Measurements from ENCODE around the gene RIOK3.
A peak's percentile ranks its signal among the peaks of the same experiment; 100 is the strongest.
"Not testable (repeated sequence)": the region's sequence is repeated elsewhere in the genome, so short reads cannot be mapped to it uniquely, and the experiment has no call there.

The RIOK3 gene

GRCh38 chr18:23452728-23453679 is at the start of gene RIOK3:
Gene RIOK3, plus strand, starts transcription at chr18:23453287. Its CDS starts 153 bp downstream, at chr18:23453440.
- no peak for TF ChIP-seq ZNF274 (IDR thresholded peaks at IDR 0.05; ENCODE audit: low read depth, low read length)
- H3K4me3 ChIP-seq (ENCODE audit: low read length), result peak within 1 kb of the TSS; percentile 78

GRCh38 chr18:23403310-23403709 is 49.8 kb upstream of the RIOK3 start:
- no peak overlapping the region for H3K4me3 ChIP-seq (ENCODE audit: low read length)
- TF ChIP-seq ZNF274 (IDR thresholded peaks at IDR 0.05; ENCODE audit: low read depth, low read length), result no peak

- TF ChIP-seq ZNF274 (IDR thresholded peaks at IDR 0.05; ENCODE audit: low read depth, low read length), result no peak
Observed at GRCh38 chr18:23405636-23406035, 47.5 kb upstream of the RIOK3 start.

GRCh38 chr18:23406271-23406787 is 46.8 kb upstream of the RIOK3 start:
- TF ChIP-seq ZNF274 (IDR thresholded peaks at IDR 0.05; ENCODE audit: low read depth, low read length), result no peak
- H3K4me3 ChIP-seq (ENCODE audit: low read length), result no peak overlapping the region

More at GRCh38 chr18:23405636-23406035, 47.5 kb upstream of the RIOK3 start:
- no peak overlapping the region for H3K4me3 ChIP-seq (ENCODE audit: low read length)

- no peak for TF ChIP-seq ZNF274 (IDR thresholded peaks at IDR 0.05; ENCODE audit: low read depth, low read length)
Observed at GRCh38 chr18:23412351-23412964, 40.6 kb upstream of the RIOK3 start.

GRCh38 chr18:23415515-23415914 is 37.6 kb upstream of the RIOK3 start:
- H3K4me3 ChIP-seq (ENCODE audit: low read length), result no peak overlapping the region
- no peak for TF ChIP-seq ZNF274 (IDR thresholded peaks at IDR 0.05; ENCODE audit: low read depth, low read length)

More at GRCh38 chr18:23412351-23412964, 40.6 kb upstream of the RIOK3 start:
- no peak overlapping the region for H3K4me3 ChIP-seq (ENCODE audit: low read length)

- no peak for TF ChIP-seq ZNF274 (IDR thresholded peaks at IDR 0.05; ENCODE audit: low read depth, low read length)
- no peak overlapping the region for H3K4me3 ChIP-seq (ENCODE audit: low read length)
Observed at GRCh38 chr18:23416298-23416697, 36.8 kb upstream of the RIOK3 start.

- TF ChIP-seq ZNF274 (IDR thresholded peaks at IDR 0.05; ENCODE audit: low read depth, low read length), result no peak
- H3K4me3 ChIP-seq (ENCODE audit: low read length), result no peak overlapping the region
Observed at GRCh38 chr18:23421277-23421676, 31.8 kb upstream of the RIOK3 start.

GRCh38 chr18:23422751-23423418 is 30.2 kb upstream of the RIOK3 start:
- TF ChIP-seq ZNF274 (IDR thresholded peaks at IDR 0.05; ENCODE audit: low read depth, low read length), result no peak
- H3K4me3 ChIP-seq (ENCODE audit: low read length), result peak overlapping the region; percentile 43; the same call in 1 of the 2 replicates

GRCh38 chr18:23424616-23425015 is 28.5 kb upstream of the RIOK3 start:
- no peak for TF ChIP-seq ZNF274 (IDR thresholded peaks at IDR 0.05; ENCODE audit: low read depth, low read length)
- no peak overlapping the region for H3K4me3 ChIP-seq (ENCODE audit: low read length)

GRCh38 chr18:23428821-23429220 is 24.3 kb upstream of the RIOK3 start:
- no peak for TF ChIP-seq ZNF274 (IDR thresholded peaks at IDR 0.05; ENCODE audit: low read depth, low read length)
- H3K4me3 ChIP-seq (ENCODE audit: low read length), result no peak overlapping the region

GRCh38 chr18:23429538-23429937 is 23.5 kb upstream of the RIOK3 start:
- H3K4me3 ChIP-seq (ENCODE audit: low read length), result not testable (repeated sequence)

- no peak overlapping the region for H3K4me3 ChIP-seq (ENCODE audit: low read length)
- no peak for TF ChIP-seq ZNF274 (IDR thresholded peaks at IDR 0.05; ENCODE audit: low read depth, low read length)
Observed at GRCh38 chr18:23433360-23433759, 19.7 kb upstream of the RIOK3 start.

- TF ChIP-seq ZNF274 (IDR thresholded peaks at IDR 0.05; ENCODE audit: low read depth, low read length), result no peak
- H3K4me3 ChIP-seq (ENCODE audit: low read length), result peak overlapping the region; percentile 95
Observed at GRCh38 chr18:23437357-23438045, 15.6 kb upstream of the RIOK3 start.

Measured in GM08714 (cell line).